Neural progenitor cell (in vitro differentiated cells): Measurements from ENCODE around the gene CDH13. TPM values are rescaled to one million over a fixed set of nuclear protein-coding genes. Genes with fewer than 3 reads are reported as not detected.

ENCODE experiments used
- DNase-seq: peaks from one replicate; pipeline ENCODE4 v3.0.0-alpha.2; 2016; ENCODE audit warnings: low spot score
- H2AFZ ChIP-seq: fragments of 200-600 bp; sonication (generic); replicated peaks from 2 replicates; pipeline ENCODE4 v1.6.1; 2016; ENCODE audit warnings: antibody characterized with exemption
- H3F3A ChIP-seq: fragments of 200-600 bp; sonication (generic); 2 replicates; pipeline ENCODE4 v1.6.1; 2016; ENCODE audit warnings: antibody characterized with exemption, low read depth
- H3K27ac ChIP-seq: fragments of 200-600 bp; sonication (generic); 2 replicates; pipeline ENCODE4 v1.5.1; 2016; ENCODE audit warnings: mild to moderate bottlenecking
- H3K27me3 ChIP-seq: fragments of 200-600 bp; sonication (generic); 2 replicates; pipeline ENCODE4 v1.6.1; 2016; ENCODE audit warnings: mild to moderate bottlenecking, moderate library complexity
- H3K36me3 ChIP-seq: fragments of 200-600 bp; sonication (generic); 2 replicates; pipeline ENCODE4 v1.5.1; 2016
- H3K4me1 ChIP-seq: fragments of 200-600 bp; sonication (generic); 2 replicates; pipeline ENCODE4 v1.6.1; 2016; ENCODE audit warnings: mixed run types
- H3K4me2 ChIP-seq: fragments of 200-600 bp; sonication (generic); 2 replicates; pipeline ENCODE4 v1.6.1; 2016
- H3K4me3 ChIP-seq: fragments of 200-600 bp; sonication (generic); 2 replicates; pipeline ENCODE4 v1.5.1; 2016
- H3K79me2 ChIP-seq: fragments of 200-600 bp; sonication (generic); 2 replicates; pipeline ENCODE4 v1.6.1; 2016; ENCODE audit warnings: low read depth
- H3K9ac ChIP-seq: fragments of 200-600 bp; sonication (generic); 2 replicates; pipeline ENCODE4 v1.6.1; 2016
- H3K9me3 ChIP-seq: fragments of 200-600 bp; sonication (generic); 2 replicates; pipeline ENCODE4 v1.5.1; 2016; ENCODE audit warnings: low read depth
- H4K20me1 ChIP-seq: fragments of 200-600 bp; sonication (generic); 2 replicates; pipeline ENCODE4 v1.6.1; 2016; ENCODE audit warnings: low read depth
- H3K27ac Mint-ChIP-seq: 3 replicates; pipeline ENCODE4 v1.8.0; 2021; ENCODE audit warnings: mixed read lengths
- H3K27me3 Mint-ChIP-seq: 2 replicates; pipeline ENCODE4 v1.8.0; 2022; ENCODE audit warnings: low read depth, mild to moderate bottlenecking, inconsistent platforms, moderate library complexity, mixed read lengths; ENCODE audit not compliant: insufficient read depth
- H3K36me3 Mint-ChIP-seq: 3 replicates; pipeline ENCODE4 v1.8.0; 2021; ENCODE audit warnings: mixed read lengths
- H3K4me1 Mint-ChIP-seq: 3 replicates; pipeline ENCODE4 v1.8.0; 2021; ENCODE audit warnings: mixed read lengths
- H3K4me3 Mint-ChIP-seq: 3 replicates; pipeline ENCODE4 v1.8.0; 2021; ENCODE audit warnings: mild to moderate bottlenecking, moderate library complexity, mixed read lengths
- H3K9me3 Mint-ChIP-seq: 3 replicates; pipeline ENCODE4 v1.8.0; 2020; ENCODE audit warnings: mixed read lengths
- CTCF ChIP-seq: fragments of 200-600 bp; sonication (generic); IDR thresholded peaks from 2 replicates; pipeline ENCODE4 v1.5.1; 2017; ENCODE audit warnings: antibody characterized with exemption, mild to moderate bottlenecking
- EZH2 ChIP-seq: fragments of 200-600 bp; sonication (generic); IDR thresholded peaks from 2 replicates; pipeline ENCODE4 v1.6.1; 2017; ENCODE audit warnings: antibody characterized with exemption, mild to moderate bottlenecking, moderate library complexity
- EZH2phosphoT487 ChIP-seq: fragments of 200-600 bp; sonication (generic); IDR thresholded peaks from 2 replicates; pipeline ENCODE4 v1.6.1; 2017; ENCODE audit warnings: antibody characterized with exemption
- total RNA-seq: library from RNA; depleted of rRNA; stranded (reverse); fragments of >200 nt; gene quantifications from 2 replicates; pipeline ENCODE4 v1.2.3, GENCODE V29; 2015; ENCODE audit warnings: low replicate concordance

The CDH13 gene
- total RNA-seq, 1 donor from 2014 or later, result 3.0 TPM

DNA sequence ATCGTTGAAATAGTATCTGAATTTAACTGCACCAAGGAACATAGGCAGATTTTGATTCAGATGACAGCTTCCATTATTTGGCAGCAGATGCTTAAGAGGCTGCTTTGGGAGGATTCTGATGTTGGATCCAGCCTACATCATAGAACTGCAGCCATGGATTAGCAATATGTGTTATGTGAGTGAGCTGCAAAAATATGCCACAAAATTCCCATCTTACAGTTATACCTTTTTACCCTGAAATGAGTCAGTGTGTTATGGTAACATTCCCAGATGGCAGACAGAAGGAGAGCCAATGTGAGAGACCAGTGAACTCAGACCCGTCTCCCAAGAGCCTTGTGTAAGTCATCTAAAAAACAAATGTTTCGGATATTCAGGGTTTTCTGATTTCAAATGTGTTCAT lies 206.1 kb downstream of the CDH13 start:
- DNase-seq, result no peak
- Histone ChIP-seq H3K4me3 (no peak overlapping the region), H2AFZ (no peak overlapping the region), H3K36me3 (no peaks in the 10 kb centered on the region), H3K4me1 (peaks cover 12% of the 10 kb centered on the region), H3K27me3 (no peaks in the 10 kb centered on the region), H4K20me1 (no peaks in the 10 kb centered on the region), H3K27ac (no peak overlapping the region), H3K9me3 (no peaks in the 10 kb centered on the region), H3K4me2 (no peak overlapping the region), H3K9ac (no peak overlapping the region), H3K79me2 (no peaks in the 10 kb centered on the region), H3F3A (no peaks in the 10 kb centered on the region)
- Mint-ChIP-seq H3K27ac (no peak overlapping the region), H3K27me3 (no peaks in the 10 kb centered on the region), H3K9me3 (no peaks in the 10 kb centered on the region), H3K36me3 (no peaks in the 10 kb centered on the region), H3K4me1 (peaks cover 33% of the 10 kb centered on the region), H3K4me3 (no peak overlapping the region)
- no peak for TF ChIP-seq CTCF
- no peak for TF ChIP-seq EZH2
- TF ChIP-seq EZH2phosphoT487, result no peak

DNA sequence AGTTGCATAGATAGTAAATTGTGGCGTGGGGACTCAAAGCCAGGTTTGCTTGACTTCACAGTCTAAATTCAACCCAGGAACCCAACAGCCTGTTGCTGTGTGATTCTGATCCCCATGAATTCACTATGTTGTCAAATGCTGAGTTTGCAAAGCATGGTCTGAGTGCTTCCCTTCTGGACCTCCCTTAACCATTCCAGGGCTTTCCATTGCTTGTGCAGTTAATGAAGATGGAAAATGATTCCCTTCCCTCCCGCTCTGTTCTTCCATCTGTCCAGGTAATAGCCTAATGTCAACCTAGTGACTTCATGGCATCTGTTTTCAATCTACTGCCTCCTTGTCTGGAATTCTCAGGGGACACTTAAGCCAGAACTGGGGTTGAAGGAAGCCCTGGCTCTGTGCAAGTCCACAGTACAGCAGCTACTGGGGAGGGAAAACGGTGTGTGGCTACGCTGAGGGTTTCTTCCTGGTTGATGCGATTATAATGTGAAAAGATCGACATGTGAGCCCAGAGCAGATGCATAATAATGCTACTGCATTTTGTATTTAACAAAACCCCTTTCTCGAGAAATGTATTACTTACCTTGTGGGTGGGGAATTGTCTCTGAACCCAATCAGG lies 206.7 kb downstream of the CDH13 start:
- Histone ChIP-seq H3K79me2 (no peaks in the 10 kb centered on the region), H3F3A (no peaks in the 10 kb centered on the region), H2AFZ (no peak overlapping the region), H3K9me3 (no peaks in the 10 kb centered on the region), H3K36me3 (no peaks in the 10 kb centered on the region), H3K4me2 (no peak overlapping the region), H3K4me3 (no peak overlapping the region), H3K4me1 (peaks cover 12% of the 10 kb centered on the region), H4K20me1 (no peaks in the 10 kb centered on the region), H3K9ac (no peak overlapping the region), H3K27ac (no peak overlapping the region), H3K27me3 (no peaks in the 10 kb centered on the region)
- Mint-ChIP-seq H3K4me3 (no peak overlapping the region), H3K27me3 (no peaks in the 10 kb centered on the region), H3K27ac (peak overlapping the region; percentile 83), H3K4me1 (peaks cover 33% of the 10 kb centered on the region), H3K9me3 (no peaks in the 10 kb centered on the region), H3K36me3 (no peaks in the 10 kb centered on the region)
- TF ChIP-seq EZH2 (no peak), CTCF (no peak), EZH2phosphoT487 (no peak)
- DNase-seq, result no peak

DNA sequence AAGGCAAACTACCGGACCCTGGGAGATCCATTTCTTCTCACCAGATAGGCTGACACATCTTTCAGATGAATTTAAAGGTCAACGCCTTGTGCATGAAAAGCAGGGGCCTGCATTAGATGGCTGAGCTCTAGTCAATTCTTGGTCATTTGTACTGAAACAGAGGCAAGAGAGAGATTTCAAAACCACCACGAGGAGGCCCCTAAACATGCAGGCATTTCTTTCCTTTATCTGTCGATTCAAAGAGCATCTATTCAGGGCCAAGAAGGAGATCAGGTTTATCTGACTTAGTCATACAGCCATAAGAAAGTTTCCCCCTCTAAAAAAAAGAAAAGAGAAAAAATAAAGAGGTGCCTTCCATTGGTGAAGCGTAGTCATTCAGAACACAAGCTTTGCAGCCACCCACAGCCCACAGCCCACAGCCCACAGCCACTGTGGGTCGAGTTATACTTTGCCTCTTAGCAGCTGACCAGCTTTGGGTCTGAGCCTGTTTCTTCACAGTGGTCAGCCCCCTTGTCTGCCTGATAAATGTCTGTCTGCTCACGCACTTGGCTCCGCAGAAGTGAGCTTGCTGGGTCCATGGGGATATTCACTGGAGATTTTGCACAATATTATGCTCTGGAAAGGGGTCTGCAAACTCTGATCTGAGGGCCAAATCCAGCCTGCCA lies 207.5 kb downstream of the CDH13 start:
- H3K4me2 ChIP-seq, result no peak overlapping the region
- H3K4me3 ChIP-seq, result no peak overlapping the region
- Mint-ChIP-seq H3K4me1 (peaks cover 27% of the 10 kb centered on the region), H3K27ac (peak overlapping the region; percentile 81), H3K4me3 (no peak overlapping the region), H3K9me3 (no peaks in the 10 kb centered on the region), H3K27me3 (no peaks in the 10 kb centered on the region), H3K36me3 (no peaks in the 10 kb centered on the region)
- no peaks in the 10 kb centered on the region for H3K36me3 ChIP-seq
- H4K20me1 ChIP-seq, result no peaks in the 10 kb centered on the region
- no peak overlapping the region for H3K27ac ChIP-seq
- no peak for TF ChIP-seq CTCF
- no peak for TF ChIP-seq EZH2
- no peak for TF ChIP-seq EZH2phosphoT487
- no peaks in the 10 kb centered on the region for H3K9me3 ChIP-seq
- H3K79me2 ChIP-seq, result no peaks in the 10 kb centered on the region
- no peak for DNase-seq
- peaks cover 6% of the 10 kb centered on the region for H3K4me1 ChIP-seq
- no peak overlapping the region for H2AFZ ChIP-seq
- H3F3A ChIP-seq, result no peaks in the 10 kb centered on the region
- H3K27me3 ChIP-seq, result no peaks in the 10 kb centered on the region
- no peak overlapping the region for H3K9ac ChIP-seq
